ENCODE results near the gene ABCA2.

The ABCA2 gene

DNA sequence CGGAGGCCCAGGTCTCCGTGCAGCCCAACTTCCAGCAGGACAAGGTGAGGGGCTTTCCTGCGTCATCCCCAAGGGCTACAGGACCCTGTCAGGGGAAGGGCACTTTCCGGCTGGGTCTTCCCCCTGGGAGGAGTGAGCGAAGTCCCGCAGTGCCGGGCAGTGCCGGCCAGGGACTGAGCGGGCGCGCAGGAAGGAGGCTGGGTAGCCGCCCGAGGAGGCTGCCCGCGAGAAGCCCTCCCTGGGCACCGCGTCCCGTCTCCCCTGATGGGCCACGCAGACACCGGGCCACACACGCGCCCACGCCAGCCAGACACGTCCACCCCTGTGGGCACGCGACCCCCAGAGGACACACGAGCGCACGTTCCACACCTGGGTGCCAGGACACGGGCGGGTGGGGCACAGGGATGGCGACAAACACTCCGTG is 50.4 kb downstream of the ABCA2 start:
- DNase-seq, result no peak

DNA sequence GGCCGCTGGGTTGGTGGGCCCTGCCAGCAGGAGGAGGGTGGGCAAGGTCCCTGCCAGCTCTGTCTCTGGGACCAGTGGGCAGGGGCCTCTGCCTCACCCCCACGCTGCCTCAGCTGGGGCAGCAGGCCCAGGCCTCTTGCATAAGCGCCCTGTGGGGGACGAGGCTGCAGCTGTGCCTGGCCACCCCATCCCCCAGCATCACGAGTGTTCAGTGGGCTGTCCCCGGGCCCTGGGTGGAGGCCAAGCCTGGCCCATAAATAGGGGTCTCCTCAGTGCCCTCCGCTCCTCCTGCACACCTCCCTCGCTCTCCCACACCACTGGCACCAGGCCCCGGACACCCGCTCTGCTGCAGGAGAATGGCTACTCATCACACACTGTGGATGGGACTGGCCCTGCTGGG is 50.8 kb downstream of the ABCA2 start, which contains the start of gene PTGDS:
TSS of gene PTGDS (plus strand) at position 282 of the 400 bp plus-strand sequence. CDS start at position 357, 75 bp downstream.
- no peak for DNase-seq

DNA sequence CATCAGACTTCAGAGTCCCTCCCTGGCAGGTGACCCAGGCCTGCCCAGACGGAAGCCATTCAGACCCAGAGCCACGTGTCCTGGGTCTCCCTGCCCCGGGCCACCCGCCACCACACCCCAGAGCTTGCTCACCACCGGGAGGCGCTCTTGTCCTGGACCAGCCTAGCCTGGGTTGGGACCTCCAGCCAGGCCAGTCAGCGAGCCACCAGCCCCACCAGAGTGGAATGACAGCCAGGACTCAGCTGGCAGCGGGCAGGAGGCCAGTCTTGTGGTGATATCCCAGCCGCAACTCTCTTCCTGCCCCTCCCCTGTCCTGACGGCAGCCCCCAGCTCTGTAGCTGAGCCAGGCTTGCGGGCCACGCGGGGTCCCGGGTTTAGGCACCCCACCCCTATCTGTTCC is 52.4 kb downstream of the ABCA2 start:
- DNase-seq, result no peak

DNA sequence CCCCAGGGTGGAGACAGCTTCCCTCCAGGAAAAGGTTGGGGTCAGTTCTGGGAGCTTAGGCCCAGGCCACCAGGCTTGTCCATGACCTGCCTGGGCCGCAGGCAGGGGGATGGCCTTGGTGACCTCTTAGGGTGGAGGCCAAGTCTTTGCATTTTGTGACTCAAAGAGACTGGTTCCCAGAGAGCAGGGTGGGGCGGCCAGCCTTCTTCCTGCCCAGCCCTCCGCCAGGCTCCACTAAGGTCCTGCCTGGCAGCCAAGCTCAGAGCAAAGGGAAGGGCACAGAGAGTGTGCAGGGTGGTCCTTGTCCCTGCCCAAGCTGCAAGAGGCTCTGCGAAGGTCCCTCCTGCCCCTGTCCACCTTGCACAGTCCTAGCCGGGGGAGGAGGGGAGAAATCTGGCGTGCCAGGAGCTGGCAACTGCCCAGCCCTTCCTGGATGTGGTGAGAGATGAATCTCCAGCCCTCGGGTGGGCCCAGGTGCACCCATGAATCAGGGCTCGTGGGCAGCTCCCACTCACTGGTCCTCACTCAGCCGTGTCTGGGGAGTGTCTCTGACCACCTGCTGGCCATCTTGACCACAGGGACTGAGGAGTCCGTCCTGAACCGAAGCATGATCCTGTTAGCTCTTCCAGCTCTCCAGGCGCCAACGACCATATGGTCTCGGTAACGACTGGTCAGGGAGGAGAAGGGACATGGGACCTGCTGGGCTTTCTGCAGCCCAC is 53.1 kb downstream of the ABCA2 start:
- DNase-seq, result no peak

DNA sequence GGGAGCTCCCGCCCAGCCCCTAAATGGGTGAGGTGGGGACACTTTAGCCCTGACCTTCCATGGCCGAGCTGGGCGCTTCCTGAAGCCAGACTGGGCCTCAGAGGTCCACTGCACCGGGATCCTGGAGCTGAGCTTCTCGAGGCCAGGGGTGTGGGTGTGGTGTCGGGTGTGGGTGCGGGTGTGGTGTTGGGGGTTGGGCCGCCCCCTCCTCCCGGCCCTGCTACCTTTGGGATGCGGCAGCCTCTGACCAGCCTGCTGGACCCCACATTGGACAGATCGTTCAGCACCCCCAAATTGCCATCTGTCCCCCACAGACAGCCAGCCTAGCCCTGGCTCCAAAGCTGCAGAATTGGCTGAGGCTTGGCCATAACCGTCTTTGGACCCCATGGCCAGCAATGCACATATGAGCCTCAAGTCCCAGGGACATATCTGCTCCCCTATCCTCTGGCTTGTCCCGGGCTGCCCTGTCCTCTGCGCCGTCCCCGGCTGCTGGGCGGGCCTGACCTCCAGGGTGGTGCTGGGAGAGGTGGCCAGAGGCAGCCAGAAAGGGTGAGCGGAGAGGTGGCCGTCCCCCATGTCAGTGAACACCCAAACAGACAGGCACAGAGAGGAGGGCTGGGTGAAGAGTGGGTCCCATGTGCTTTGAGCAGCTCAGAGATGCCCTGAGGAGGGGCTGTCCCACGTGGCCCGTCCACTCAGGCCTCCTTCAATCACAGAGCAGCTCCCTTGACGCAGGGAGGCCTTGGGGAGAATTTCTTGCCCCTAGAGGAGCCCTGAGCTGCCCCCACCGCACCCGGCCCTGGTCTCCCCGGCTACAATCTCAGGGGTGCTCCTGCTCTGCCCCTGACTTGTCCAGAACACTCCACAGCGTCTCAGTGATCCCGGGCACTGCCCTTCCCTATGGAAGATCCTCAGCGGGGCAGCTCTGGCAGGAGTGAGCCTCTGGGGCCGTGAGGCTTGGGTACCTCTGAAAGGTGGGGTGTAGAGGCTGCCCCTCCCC is 54.1 kb downstream of the ABCA2 start:
- DNase-seq, result no peak

DNA sequence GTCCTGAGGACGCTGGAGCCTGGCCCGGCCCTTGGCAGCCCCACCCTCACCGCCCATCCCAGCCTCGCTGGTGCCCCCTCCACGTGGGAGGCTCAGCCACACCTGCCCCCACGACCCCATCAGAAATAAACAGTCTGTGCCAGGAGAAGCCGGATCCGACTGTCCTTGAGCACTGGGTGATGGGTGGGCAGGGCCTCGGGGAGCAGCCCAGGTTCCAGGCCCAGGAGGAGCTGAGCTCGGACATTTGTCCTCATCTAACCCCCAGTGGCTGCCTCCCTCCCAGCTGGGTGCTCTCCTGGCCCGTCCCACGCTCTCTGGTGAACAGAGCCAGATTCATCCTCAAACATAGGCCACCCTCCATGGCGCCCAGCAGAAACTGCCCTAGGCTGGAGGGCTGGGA is 55.3 kb downstream of the ABCA2 start:
- no peak for DNase-seq

DNA sequence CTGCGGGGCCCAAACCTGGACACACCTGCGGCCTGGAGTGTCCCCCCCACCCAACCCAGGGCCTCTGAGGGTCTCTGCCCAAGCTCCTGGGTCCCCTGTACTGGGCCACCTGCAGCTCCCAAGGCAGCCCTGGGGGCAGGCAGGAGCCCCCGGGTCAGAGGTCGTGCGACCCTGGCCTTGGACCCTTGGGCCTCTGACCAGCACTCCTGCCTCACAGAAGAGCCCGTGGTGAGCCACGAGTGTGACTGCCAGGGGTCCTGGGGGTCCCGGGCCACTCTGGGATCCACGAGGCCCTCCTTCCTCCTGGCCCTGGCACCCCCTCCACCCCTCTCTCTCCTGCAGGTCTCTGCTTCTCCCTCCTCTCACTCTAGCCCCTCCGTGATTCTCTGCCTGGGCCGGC is 55.7 kb downstream of the ABCA2 start:
- DNase-seq, result no peak

DNA sequence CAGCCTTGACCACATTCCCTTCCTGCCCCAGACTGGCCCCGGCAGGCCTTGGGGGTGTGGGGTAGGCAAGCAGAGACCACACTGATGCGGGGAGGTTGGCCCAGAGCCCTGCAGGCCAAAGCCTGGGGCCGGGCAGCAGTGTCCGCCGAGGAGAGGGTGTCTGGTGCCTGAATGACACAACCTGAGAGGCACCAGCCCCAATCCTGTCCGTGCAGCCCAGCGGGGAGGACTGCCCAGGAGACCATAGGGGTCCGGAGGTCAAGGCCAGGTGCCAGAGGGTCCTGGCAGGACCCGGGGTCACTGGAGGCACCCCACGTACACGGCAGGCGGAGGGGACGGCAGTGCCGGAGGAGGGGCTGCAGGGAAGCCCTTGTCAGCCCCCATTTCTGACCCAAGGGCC is 56.3 kb downstream of the ABCA2 start:
- no peak for DNase-seq

DNA sequence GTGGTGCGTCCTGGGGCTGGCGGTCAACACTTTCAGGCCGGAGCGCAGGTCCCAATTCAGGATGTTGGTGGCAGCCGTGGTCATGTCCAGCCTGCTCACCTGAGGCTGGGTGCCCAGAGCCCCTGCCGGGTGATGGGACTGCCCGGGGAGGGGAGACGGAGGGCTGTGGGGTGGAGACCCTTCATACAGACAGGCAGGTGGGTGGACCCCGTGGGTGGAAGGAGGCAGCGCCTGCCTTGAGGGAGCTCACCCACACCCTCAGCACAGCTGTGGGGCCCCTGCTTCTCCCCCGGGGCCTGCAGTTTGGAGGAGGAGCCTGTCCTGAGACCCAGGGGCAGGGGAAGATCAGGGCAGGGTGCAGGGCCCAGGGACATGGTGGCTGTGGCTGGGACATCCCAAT is 57.7 kb downstream of the ABCA2 start:
- DNase-seq, result no peak

DNA sequence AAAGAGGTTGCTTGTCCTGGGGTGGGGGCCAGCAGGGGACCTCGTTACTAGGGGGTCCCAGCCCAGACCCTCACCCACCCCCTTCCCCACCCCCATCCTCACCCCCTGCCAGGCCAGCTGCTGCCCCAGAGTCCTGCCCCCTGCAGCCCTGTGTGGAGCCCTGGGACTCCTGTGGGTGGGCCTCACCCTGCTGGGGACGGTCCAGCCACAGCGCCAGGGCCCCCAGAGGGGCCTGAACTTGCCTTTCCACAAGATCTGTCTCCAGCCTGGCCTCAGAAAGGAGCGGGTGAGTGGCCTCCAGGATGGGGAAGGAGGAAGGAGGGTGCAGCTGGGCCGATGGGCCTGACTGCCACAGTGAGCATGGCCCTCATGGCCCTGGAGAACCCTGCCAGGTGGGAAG is 58.3 kb downstream of the ABCA2 start:
- no peak for DNase-seq

DNA sequence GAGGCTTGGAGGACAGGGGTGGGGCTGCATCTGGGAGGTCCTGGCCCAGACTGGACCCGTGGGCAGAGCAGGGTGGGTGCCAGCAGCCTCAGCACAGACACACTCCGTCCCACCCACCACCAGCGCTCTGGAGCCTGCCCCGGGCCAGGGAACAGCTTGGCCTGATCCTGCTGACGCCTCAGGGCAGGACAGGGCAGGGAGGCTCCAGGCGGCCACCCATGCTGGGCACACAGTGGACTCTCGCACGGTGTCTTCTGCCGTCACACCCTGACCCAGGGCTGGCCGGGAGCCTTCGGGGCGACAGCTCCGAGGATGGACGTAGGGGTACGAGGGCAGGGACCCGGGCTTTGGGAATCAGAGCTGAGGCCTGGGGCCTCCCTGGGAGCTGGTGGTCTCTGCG is 58.9 kb downstream of the ABCA2 start:
- DNase-seq, result no peak

DNA sequence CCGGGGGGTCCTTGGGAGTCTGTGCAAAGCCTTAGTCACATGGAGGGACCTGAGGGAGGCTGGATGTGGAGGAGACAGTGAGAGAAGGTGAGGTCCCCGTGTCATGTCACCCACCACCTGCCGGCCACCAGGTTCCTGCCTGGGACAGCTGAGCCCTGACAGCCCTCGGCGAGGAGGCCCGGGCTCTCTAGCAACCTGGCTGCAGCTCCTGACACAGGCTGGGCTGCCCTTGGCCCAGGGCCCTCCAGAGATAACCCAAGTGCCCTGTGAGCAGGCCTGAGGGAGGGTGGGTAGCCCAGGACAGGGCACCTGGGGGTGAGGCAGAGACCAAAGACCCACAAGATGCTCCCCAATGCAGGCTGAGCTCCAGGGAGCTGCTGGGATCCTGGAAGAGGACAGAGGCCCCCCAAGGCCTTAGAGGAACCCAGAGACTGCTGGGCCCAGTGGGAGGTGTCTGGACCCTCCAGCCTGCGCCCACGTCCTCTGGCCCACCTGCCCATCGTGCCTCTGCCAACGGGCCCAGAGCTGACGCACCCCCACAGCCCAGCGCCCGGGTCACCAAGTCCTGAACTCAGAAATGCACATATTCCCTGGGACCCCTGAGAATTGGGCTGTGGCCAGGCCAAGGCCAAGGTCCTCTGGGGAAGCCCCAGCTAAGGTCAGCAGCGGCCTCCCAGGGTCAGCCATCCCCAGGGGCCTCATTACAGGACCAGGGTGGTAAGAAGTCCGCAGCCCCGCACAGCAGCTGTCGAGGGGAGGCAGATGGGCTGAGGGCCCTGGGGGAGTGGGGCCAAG is 59.5 kb downstream of the ABCA2 start:
- DNase-seq, result no peak

DNA sequence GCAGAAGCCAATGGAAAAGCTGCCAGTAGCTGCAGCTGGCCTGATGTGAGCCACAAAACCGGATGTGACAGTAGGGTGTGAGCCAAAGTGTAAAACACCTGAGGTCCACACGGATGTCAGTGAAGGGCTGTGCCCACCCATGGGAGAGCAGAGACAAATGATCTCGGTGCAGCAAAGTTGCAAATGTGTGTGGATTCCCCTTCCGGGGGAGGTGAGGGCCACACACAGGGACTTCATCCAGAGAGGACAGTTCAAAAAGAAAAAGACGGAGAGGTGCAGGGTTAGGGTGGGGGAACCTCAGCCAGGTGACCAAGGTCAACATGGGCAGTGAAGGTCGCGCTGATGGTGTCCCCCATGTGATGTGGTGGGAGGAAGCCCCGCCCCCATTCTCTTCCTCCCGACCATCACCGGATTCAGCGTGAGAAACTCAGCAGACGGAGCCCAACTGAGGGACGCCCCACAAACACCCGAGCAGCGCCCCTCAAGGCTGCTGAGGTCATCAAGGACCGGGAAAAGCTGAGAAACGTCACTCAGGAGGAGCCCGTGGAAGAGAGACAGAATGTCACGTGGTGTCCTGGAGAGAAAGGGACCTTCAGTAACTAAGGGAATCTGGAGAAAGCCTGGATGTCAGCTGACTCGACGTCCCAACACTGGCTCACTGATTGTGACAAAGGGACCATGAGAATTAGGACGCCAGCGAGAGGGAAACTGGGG is 62.1 kb downstream of the ABCA2 start:
- no peak for DNase-seq

DNA sequence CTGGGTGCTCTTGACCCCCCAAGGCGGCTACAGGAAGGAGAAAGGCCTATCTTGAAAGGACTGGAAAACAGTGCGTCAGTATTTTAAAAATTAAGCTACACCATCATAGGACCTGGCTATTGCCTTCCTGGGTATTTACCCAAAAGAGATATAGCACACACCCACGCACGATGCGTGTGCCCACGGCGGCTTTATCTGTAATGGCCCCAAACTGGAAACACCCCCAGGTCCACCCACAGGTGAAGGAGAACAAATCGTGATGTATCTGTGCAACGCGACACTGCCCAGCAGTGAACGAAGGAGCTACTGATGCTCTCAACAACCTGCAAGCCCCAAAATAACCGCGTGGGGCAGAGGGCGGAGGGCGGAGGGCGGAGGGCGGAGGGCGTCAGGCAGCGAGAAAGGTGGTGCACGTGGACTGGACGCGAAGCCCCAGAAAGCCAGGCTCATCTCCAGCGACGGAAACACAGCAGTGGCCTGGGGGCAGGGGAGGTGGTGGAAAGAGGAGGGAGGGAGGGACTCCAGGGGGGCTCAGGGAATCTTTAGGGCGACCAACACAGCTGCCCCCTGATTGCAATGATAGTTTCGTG is 63.1 kb downstream of the ABCA2 start:
- DNase-seq, result no peak

DNA sequence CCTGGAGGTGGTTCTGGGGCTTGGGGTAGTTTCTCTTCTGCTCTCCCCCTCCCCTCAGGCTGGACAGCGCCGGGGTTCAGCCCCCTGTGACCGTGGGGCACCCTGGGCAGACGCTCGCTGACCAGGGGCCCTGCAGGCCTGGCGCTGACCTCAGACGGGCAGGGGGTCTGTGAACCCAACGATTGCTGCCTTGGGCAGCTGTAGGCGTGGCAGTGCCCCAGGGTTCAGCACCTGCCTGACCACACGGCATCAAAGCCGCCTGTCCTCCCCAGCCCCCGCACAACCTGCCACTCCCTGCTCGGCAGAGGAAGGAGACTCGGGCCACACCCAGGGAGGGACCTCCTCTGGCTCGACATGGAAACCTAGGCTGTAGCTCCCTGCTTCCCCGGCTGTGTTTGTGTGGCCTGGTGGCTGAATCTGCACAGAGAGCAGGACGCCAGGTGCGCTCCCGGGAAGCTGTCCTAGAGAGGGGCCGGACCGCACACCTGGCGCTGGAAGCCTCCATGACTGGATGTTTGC is 63.8 kb downstream of the ABCA2 start:
- DNase-seq, result no peak

DNA sequence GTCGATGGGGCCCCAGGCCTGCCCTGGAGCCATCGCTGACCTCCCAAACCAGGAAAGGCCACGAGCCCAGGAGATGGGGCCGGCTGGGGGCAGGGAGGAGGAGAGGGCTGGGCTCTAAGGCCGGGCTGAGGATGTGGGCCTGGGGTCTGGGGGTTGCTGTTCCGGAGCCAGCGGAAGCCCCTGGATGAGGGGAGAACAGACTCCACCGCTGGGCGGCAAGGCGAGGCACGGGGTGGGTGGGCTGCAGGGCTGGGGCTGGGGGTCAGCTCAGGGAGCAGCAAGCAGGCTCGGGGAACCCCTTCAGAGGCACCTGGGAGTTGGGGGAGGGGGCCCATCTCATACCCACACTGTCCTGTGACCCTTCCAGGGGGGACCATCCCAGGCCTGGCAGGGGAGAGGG is 64.3 kb downstream of the ABCA2 start:
- DNase-seq, result no peak

DNA sequence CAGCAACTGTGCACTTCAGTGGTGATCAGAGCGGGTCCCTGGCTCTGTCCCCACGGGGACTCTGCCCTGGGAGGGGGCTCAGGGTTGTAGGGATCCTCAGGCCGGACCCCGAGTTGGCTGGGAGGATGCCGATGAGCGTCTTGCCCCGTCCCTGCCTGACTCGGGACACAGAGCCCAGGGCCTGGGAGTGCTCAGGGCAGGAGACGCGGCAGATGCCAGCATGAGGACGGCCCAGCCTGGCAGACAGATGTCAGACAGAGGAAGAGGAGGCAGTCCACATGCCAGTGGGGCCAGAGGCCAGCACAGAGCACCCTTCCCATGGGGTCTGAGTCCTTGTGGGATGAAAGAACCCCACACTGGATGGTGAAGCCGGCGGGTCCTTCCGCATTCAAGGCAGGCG is 64.7 kb downstream of the ABCA2 start:
- no peak for DNase-seq

DNA sequence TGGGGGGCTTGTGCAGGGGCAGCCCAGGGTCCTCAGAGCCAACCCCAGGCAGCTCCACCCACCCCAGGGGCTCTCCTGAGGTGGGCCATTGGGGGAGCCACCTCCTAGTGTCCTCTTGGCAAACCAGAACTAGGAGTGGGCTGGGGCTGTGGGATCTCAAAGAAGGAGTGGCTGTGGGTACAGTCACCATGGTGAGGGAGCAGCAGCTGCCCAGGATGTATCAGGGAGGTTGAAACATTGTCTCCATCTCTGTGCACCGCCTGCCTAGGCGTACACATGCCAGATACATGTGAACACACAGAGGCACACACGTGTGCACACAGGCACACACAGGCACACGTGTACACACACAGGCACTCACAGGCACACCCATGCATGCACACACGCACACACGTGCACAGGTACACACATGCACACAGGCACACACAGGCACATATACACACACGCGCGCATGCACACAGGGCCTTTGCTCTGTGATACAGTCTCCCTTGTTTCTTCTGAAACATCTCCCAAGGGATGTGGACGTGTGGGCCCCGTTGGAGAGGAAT is 65.3 kb downstream of the ABCA2 start:
- DNase-seq, result no peak

DNA sequence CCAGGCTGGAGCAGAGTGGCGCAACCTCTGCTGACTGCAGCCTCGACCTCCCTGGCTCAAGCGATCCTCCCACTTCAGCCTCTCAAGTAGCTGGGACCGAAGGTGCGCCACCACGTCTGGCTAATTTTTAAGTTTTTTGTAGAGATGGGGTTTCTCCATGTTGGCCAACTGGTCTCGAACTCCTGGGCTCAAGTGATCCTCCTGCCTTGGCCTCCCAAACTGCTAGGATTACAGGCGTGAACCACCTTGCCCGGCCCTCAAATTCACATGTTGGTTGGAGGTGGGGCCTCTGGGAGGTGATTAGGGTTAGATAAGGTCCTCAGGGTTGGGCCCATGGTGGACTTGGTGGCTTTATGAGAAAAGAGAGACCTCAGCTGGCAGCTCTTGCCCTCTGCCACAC is 65.9 kb downstream of the ABCA2 start:
- DNase-seq, result no peak

DNA sequence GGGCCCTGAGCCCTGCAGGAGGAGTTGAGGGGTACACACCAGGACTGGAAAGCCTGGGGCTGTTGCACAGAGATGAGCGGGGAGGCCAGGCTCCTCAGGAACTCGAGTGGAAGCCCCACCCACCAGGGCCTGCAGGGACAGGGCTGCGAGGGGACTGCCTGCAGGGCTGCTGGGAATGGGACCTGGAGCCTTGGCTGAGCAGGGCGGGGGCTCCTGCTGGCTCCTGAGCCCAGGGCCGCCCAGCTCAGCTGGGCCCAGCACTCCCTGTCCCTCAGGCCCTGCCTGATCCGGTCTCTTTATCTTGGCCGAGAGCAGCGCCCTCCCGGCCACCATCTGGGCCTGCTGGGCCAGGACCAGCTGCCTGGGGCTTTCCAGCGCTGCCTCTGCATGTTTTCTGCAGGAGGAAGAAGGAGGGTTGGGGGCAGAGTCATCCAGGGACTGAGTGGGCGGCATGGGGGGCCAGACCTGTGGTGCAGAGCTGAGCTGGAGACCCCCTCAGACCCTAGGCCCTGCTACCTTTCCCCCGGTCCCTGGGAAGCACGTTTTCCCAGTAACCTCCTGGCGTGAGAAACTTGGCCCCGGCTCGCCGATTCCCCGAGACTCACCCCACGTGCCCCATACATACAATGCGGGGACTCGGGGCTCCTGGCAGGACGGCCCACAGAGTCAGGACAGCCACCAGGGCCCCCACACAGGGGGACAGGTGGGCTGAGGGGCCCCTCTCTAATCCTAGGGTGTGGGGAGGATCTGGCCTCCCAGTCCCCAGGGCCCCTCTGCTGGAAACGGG is 66.6 kb downstream of the ABCA2 start:
- DNase-seq, result no peak

DNA sequence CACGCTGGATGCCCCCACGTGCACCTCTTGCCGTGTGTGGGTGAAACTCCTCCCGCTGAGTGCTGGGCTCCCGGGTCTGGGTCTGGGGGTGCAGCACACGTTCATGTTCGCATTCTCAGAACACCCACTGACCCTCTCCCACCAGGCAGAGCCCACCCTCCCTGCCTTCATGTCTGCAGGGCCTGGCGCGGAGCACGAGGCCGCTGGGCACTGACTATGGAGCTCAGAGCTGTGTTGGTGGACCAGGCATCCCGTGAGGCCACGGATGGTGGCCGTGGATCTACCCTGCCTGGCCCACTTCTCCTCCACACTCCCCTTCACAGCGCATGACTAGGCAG is 67.1 kb downstream of the ABCA2 start:
- no peak for DNase-seq

All from activated CD8-positive, alpha-beta memory T cell treated with anti-CD3 and anti-CD28 coated beads, Interleukin-2, amount 50 U/mL, for 4 hours (primary cell).